ENCODE measurements around the gene UNC13A.
A peak's percentile ranks its signal among the peaks of the same experiment; 100 is the strongest.
"Not testable (repeated sequence)": the region's sequence is repeated elsewhere in the genome, so short reads cannot be mapped to it uniquely, and the experiment has no call there.

UNC13A gene

DNA sequence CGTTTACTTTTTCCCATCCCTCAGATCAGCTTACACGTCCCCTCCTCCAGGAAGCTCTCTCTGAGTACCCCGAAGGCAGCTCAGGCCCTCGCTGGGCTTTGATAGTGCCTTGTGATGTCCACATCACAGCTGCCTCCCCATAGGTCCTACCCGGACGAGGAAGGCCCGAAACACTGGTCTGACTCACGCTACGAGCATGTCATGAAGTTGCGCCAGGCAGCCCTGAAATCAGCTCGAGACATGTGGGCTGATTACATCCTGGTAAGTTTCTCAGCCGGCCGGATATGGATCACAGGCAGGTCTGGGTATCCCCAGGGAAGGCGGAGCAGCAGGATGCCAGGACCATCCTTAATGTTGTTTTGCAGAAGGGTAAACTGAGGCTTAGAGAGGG, 128.0 kb downstream of the UNC13A start:
- DNase-seq, result peak; percentile 75

DNA sequence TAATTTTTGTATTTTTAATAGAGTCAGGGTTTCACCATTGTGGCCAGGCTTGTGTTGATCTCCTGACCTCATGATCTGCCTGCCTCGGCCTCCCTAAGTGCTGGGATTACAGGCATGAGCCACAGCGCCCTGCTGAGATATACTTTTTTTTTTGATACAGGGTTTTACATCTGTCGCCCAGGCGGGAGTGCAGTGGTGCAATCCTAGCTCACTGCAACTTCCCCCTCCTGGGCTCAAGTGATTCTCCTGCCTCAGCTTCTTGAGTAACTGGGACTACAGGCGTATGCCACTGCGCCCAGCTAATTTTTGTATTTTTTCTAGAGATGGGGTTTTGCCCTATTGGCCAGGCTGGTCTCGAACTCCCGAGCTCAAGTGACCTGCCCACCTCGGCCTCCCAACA, 130.7 kb downstream of the UNC13A start:
- DNase-seq, result no peak

DNA sequence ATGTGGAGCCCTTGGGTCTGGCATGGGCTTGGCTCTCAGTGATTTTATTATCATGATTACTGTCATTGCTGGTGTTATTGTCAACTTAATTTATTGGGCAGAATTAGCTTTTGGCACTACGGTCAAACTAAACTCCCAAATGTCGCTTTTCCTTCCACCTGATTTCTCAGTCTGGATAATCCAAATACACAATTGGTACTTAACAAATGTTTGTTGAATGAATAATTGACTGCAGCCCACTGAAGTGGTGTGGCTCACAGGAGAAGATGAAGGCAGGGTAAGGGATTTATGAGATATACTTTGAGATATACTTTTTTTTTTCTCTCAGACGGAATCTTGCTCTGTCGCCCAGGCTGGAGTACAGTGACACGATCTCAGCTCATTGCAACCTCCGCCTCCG, 131.2 kb downstream of the UNC13A start:
- DNase-seq, result no peak

DNA sequence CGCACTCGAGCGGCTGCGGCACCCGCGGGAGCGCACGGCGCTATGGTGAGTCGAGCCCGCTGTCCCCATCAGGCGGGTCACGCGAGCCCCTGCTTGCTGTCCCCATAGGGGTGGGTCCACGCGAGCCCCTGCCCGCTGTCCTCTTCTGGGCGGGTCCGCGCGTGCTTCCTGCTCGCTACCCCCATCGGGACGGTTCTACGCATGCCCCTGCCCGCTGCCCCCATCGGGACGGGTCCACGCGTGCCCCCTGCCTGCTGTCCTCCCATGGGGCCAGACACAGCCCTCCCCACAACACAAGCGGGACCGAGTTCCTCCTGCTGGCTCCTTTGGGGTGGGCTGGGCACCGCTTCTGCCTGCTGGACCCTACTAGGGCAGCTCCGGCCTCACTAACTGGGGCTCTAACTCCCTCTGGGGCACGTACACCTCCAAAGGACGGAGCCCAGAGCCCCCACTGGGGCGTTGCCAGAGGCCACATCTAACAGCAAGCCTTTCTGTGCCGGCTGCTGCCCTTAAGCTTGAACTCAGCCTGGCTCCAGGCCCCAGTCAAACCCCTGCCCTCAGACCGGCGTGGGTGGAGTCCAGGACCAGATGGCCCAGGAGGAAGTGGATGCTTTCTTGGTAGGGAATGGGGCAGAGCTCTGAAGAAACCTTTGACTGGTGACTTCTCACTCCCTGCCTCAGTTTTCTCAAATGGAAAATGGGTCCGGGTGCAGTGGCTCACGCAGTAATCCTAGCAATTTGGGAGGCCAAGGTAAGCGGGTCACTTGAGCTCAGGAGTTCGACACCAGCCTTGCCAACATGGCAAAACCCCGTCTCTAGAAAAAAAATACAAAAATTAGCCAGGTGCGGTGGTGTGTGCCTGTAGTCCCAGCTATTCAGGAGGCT, 132.0 kb downstream of the UNC13A start:
- no peak for DNase-seq

DNA sequence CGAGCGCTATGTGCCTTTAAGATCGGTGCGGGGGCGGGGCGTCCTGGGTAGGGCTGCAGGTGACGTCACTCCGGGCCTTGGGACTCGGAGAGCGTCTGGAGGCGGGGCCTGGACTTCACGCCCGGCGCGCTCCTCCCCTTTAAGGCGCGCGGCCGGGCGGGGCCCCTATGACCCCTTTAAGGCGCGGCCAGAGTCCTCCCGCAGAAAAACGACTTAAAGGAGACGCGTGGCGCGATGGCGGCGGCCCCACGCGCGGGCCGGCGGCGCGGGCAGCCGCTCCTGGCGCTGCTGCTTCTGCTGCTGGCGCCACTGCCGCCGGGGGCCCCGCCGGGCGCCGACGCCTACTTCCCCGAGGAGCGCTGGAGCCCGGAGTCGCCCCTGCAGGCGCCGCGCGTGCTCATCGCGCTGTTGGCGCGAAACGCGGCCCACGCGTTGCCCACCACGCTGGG, 132.7 kb downstream of the UNC13A start, which contains the start of gene COLGALT1:
COLGALT1 (plus strand) TSS at position 170 of the 449 bp plus-strand sequence; CDS start at position 235, 65 bp downstream.
- peak; percentile 84 for DNase-seq

DNA sequence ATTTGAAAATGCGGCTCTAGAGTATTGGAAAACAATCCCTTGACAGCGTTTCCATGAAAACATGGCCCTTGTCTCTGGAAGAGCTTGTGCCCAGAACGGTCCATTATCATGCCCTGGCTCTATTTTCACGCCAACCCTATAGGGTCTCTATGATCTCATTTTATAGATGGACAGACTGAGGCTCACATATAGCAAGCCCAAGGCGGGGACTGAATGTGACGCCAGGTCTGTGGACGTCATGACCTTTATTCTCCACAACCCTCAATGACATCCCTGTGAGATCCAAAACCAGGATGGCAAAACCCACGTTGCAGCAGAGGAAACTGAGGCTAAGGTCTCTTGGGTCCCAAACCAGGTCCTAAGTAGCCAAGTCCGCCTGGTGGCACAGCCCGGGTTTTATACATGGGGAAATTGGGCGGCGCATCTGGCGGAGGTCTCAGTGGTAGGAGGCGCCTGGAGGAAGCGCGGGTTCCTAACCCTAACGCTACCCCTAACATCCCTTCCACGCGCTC, 133.1 kb downstream of the UNC13A start:
- no peak for DNase-seq

DNA sequence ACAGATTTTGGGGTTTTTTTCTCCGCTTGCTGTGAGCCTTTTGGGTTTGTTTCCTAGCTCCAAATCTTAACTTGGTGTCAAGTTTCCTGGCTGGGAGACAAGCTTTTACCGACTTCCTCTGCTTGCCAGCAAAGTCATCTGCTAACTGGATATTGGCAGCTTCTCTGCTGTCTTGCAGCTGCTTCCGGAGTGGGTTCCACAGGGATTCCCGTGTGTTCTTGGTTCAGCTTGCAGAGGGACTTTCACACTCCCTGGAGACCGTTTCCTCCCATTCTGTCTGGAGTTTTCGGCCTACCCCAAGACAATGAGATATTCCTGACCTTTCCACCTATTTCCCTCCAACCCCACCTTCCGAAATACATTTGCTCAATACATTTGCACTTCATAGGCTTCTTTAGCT, 134.9 kb downstream of the UNC13A start:
- peak; percentile 25 for DNase-seq

DNA sequence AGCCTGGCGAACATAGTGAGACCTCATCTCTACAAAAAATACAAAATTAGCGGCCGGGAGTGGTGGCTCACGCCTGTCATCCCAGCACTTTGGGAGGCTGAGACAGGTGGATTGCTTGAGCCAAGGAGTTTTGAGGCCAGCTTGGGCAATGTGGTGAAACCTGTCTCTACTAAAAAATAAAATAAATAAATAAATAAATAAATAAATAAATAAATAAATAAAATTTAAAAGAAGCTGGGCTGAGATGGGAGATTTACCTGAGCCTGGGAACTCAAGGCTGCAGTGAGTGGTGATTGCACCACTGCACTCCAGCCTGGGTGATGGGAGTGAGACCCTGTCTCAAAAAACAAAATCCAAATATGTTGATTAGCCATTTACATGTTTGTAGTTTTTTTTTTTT, 135.4 kb downstream of the UNC13A start:
- DNase-seq, result not testable (repeated sequence)
